ENCODE measurements around the gene ZNF497. TPM values are rescaled to one million over a fixed set of nuclear protein-coding genes. Genes with fewer than 3 reads are reported as not detected.

ZNF497 gene
- total RNA-seq, 8 experiments from 2014 or later, result 0.61 to 10.2 (median 5.3) TPM

GRCh38 chr19:58345558-58345957 lies 17.0 kb downstream of the ZNF497 start:
- Histone ChIP-seq H3K27ac (no peak overlapping the region), H3K4me3 (peak overlapping the region in 1 of 5 donors; percentile 83), H3K4me1 (replicated peaks in 1 of 2) (peaks cover 5 to 9% of the 10 kb centered on the region in 2 donors)
- 0 to 100% (median 70%) methylated on average over 1 to 4 of the region's 5 CpGs; no CpG with 5 or more reads in 2 of the 10 experiments for WGBS, 10 experiments
- in situ Hi-C loops (cut with MboI; ENCODE audit: low pct_unique_long_range_greater_than_20kb in 2 of 9, low sequenced_read_pairs in 9 of 9, unreplicated experiment in 9 of 9), result no loop called here
- ATAC-seq (replicated peaks in 6 of 8), result no peak

- Histone ChIP-seq H3K4me3 (no peak overlapping the region), H3K4me1 (replicated peaks in 1 of 2) (no peaks in the 10 kb centered on the region), H3K27ac (no peak overlapping the region)
- 40 to 96% (median 89%) methylated on average over 1 to 11 of the region's 30 CpGs; no CpG with 5 or more reads in 5 of the 10 experiments for WGBS, 10 experiments
- in situ Hi-C loops (cut with MboI; ENCODE audit: low pct_unique_long_range_greater_than_20kb in 2 of 9, low sequenced_read_pairs in 9 of 9, unreplicated experiment in 9 of 9), result no loop called here
- ATAC-seq (replicated peaks in 6 of 8), result peak in 5 of 8 experiments; percentile 32 to 57 (median 53)
These were observed 23.6 kb downstream of the ZNF497 start for GRCh38 chr19:58338825-58339558.

- no peaks in the 10 kb centered on the region for H3K4me1 ChIP-seq (replicated peaks in 1 of 2)
- no peak overlapping the region for H3K27ac ChIP-seq
- 90 to 100% (median 96%) methylated on average over 1 to 4 of the region's 11 CpGs; no CpG with 5 or more reads in 6 of the 10 experiments for WGBS, 10 experiments
- no peak overlapping the region for H3K4me3 ChIP-seq
- peak in 4 of 8 experiments; percentile 1 to 12 (median 4) for ATAC-seq (replicated peaks in 6 of 8)
- in situ Hi-C loops (cut with MboI; ENCODE audit: low pct_unique_long_range_greater_than_20kb in 2 of 9, low sequenced_read_pairs in 9 of 9, unreplicated experiment in 9 of 9), result no loop called here
These were observed 24.2 kb downstream of the ZNF497 start for GRCh38 chr19:58338336-58338735.

GRCh38 chr19:58336820-58337219 lies 25.7 kb downstream of the ZNF497 start:
- in situ Hi-C loops (cut with MboI; ENCODE audit: low pct_unique_long_range_greater_than_20kb in 2 of 9, low sequenced_read_pairs in 9 of 9, unreplicated experiment in 9 of 9), result no loop called here
- Histone ChIP-seq H3K4me1 (replicated peaks in 1 of 2) (no peaks in the 10 kb centered on the region), H3K4me3 (no peak overlapping the region), H3K27ac (no peak overlapping the region)
- 72 to 100% (median 100%) methylated on average over 1 to 2 of the region's 4 CpGs; no CpG with 5 or more reads in 4 of the 10 experiments for WGBS, 10 experiments
- ATAC-seq (replicated peaks in 6 of 8), result no peak

- H3K4me3 ChIP-seq, result no peak overlapping the region
- ATAC-seq (replicated peaks in 6 of 8), result no peak
- WGBS, 10 experiments, result 83 to 100% (median 100%) methylated on average over 1 of the region's 1 CpG; no CpG with 5 or more reads in 5 of the 10 experiments
- H3K27ac ChIP-seq, result no peak overlapping the region
- in situ Hi-C loops (cut with MboI; ENCODE audit: low pct_unique_long_range_greater_than_20kb in 2 of 9, low sequenced_read_pairs in 9 of 9, unreplicated experiment in 9 of 9), result no loop called here
- no peaks in the 10 kb centered on the region for H3K4me1 ChIP-seq (replicated peaks in 1 of 2)
These were observed 26.3 kb downstream of the ZNF497 start for GRCh38 chr19:58336216-58336615.

GRCh38 chr19:58335630-58336029 lies 26.9 kb downstream of the ZNF497 start:
- WGBS, 10 experiments, result 20 to 100% (median 86%) methylated on average over 1 to 2 of the region's 3 CpGs; no CpG with 5 or more reads in 6 of the 10 experiments
- H3K4me3 ChIP-seq, result no peak overlapping the region
- H3K27ac ChIP-seq, result no peak overlapping the region
- ATAC-seq (replicated peaks in 6 of 8), result no peak
- in situ Hi-C loops (cut with MboI; ENCODE audit: low pct_unique_long_range_greater_than_20kb in 2 of 9, low sequenced_read_pairs in 9 of 9, unreplicated experiment in 9 of 9), result no loop called here
- H3K4me1 ChIP-seq (replicated peaks in 1 of 2), result no peaks in the 10 kb centered on the region

- Histone ChIP-seq H3K27ac (no peak overlapping the region), H3K4me1 (replicated peaks in 1 of 2) (no peaks in the 10 kb centered on the region), H3K4me3 (no peak overlapping the region)
- no peak for ATAC-seq (replicated peaks in 6 of 8)
- WGBS, 10 experiments, result 70 to 95% (median 93%) methylated on average over 2 to 12 of the region's 19 CpGs; no CpG with 5 or more reads in 3 of the 10 experiments
- in situ Hi-C loops (cut with MboI; ENCODE audit: low pct_unique_long_range_greater_than_20kb in 2 of 9, low sequenced_read_pairs in 9 of 9, unreplicated experiment in 9 of 9), result no loop called here
These were observed 27.8 kb downstream of the ZNF497 start for GRCh38 chr19:58334691-58335249.

GRCh38 chr19:58332697-58333096 lies 29.9 kb downstream of the ZNF497 start:
- Histone ChIP-seq H3K4me1 (replicated peaks in 1 of 2) (peaks cover 4 to 11% of the 10 kb centered on the region in 2 donors), H3K4me3 (no peak overlapping the region), H3K27ac (no peak overlapping the region)
- in situ Hi-C loops (cut with MboI; ENCODE audit: low pct_unique_long_range_greater_than_20kb in 2 of 9, low sequenced_read_pairs in 9 of 9, unreplicated experiment in 9 of 9), result no loop called here
- 33 to 100% (median 90%) methylated on average over 1 of the region's 1 CpG; no CpG with 5 or more reads in 4 of the 10 experiments for WGBS, 10 experiments
- ATAC-seq (replicated peaks in 6 of 8), result no peak

- H3K27ac ChIP-seq, result no peak overlapping the region
- in situ Hi-C loops (cut with MboI; ENCODE audit: low pct_unique_long_range_greater_than_20kb in 2 of 9, low sequenced_read_pairs in 9 of 9, unreplicated experiment in 9 of 9), result no loop called here
- ATAC-seq (replicated peaks in 6 of 8), result peak in 2 of 8 experiments; percentile 16 to 27
- H3K4me3 ChIP-seq, result no peak overlapping the region
- H3K4me1 ChIP-seq (replicated peaks in 1 of 2), result peaks cover 12 to 18% of the 10 kb centered on the region in 2 donors
- 0 to 82% (median 80%) methylated on average over 2 to 4 of the region's 4 CpGs; no CpG with 5 or more reads in 3 of the 10 experiments for WGBS, 10 experiments
These were observed 32.1 kb downstream of the ZNF497 start for GRCh38 chr19:58330458-58330857.

GRCh38 chr19:58328999-58329398 lies 33.6 kb downstream of the ZNF497 start:
- H3K27ac ChIP-seq, result no peak overlapping the region
- no peak overlapping the region for H3K4me3 ChIP-seq
- ATAC-seq (replicated peaks in 6 of 8), result no peak
- peaks cover 14 to 21% of the 10 kb centered on the region in 2 donors for H3K4me1 ChIP-seq (replicated peaks in 1 of 2)
- in situ Hi-C loops (cut with MboI; ENCODE audit: low pct_unique_long_range_greater_than_20kb in 2 of 9, low sequenced_read_pairs in 9 of 9, unreplicated experiment in 9 of 9), result no loop called here
- WGBS, 10 experiments, result 18 to 100% (median 33%) methylated on average over 1 to 7 of the region's 10 CpGs; no CpG with 5 or more reads in 4 of the 10 experiments

- H3K4me3 ChIP-seq, result peak within 1 kb of the TSS; percentile 60 to 94 (median 65)
- 0 to 2% (median 0%) methylated on average over 1 to 17 of the region's 62 CpGs; no CpG with 5 or more reads in 2 of the 10 experiments for WGBS, 10 experiments
- H3K4me1 ChIP-seq (replicated peaks in 1 of 2), result peaks cover 14 to 21% of the 10 kb centered on the region in 2 donors
- H3K27ac ChIP-seq, result peak within 1 kb of the TSS; percentile 73 to 80
- in situ Hi-C loops (cut with MboI; ENCODE audit: low pct_unique_long_range_greater_than_20kb in 2 of 9, low sequenced_read_pairs in 9 of 9, unreplicated experiment in 9 of 9), result no loop called here
- peak; percentile 86 to 96 (median 94) for ATAC-seq (replicated peaks in 6 of 8)
These were observed 35.4 kb downstream of the ZNF497 start, which contains the start of gene ZSCAN22 for GRCh38 chr19:58326914-58327726. TSS of gene ZSCAN22 (plus strand) at chr19:58326994. CDS start at chr19:58334803, 7,809 bp downstream.

- in situ Hi-C loops (cut with MboI; ENCODE audit: low pct_unique_long_range_greater_than_20kb in 2 of 9, low sequenced_read_pairs in 9 of 9, unreplicated experiment in 9 of 9), result no loop called here
- H3K27ac ChIP-seq, result peak overlapping the region; percentile 60 to 80
- peak in 7 of 8 experiments; percentile 1 to 55 (median 46) for ATAC-seq (replicated peaks in 6 of 8)
- 0 to 20% (median 5%) methylated on average over 1 to 4 of the region's 9 CpGs; no CpG with 5 or more reads in 6 of the 10 experiments for WGBS, 10 experiments
- H3K4me3 ChIP-seq, result peak overlapping the region; percentile 60 to 94 (median 65)
- peaks cover 14 to 21% of the 10 kb centered on the region in 2 donors for H3K4me1 ChIP-seq (replicated peaks in 1 of 2)
These were observed 36.0 kb downstream of the ZNF497 start for GRCh38 chr19:58326501-58326913.

Measured in motor neuron (in vitro differentiated cells).